ENCODE data around the gene PPP2R2B. TPM values are rescaled to one million over a fixed set of nuclear protein-coding genes. Genes with fewer than 3 reads are reported as not detected.

PPP2R2B gene
- total and polyA plus RNA-seq, 2 donors (not counting 3 experiments of a cell fraction or from before 2014, with no cell fraction given) = not detected

GRCh38 chr5:146656703-146657102 lies 221.9 kb downstream of the PPP2R2B start:
- no peak for DNase-seq (ENCODE audit: low read depth, low spot score)
- Histone ChIP-seq H3K4me1 (ENCODE audit: control insufficient read depth, extremely low read depth, insufficient read depth, low read length) (no peaks in the 10 kb centered on the region), H3K9me1 (replicated peaks; ENCODE audit: control insufficient read depth, extremely low read depth, insufficient read depth, low read length) (no peaks in the 10 kb centered on the region), H4K20me1 (replicated peaks; ENCODE audit: control insufficient read depth, extremely low read depth, insufficient read depth, low read length) (no peaks in the 10 kb centered on the region), H3K79me2 (ENCODE audit: control insufficient read depth, insufficient read depth, low read length) (no peaks in the 10 kb centered on the region), H3K9me3 (replicated peaks; ENCODE audit: control insufficient read depth, insufficient read depth, low read length) (no peaks in the 10 kb centered on the region), H3K4me3 (replicated peaks in 1 of 3; ENCODE audit: insufficient read depth in 1 of 3, low read depth in 1 of 3, low read length in 3 of 3) (no peak overlapping the region), H3K4me2 (ENCODE audit: insufficient read depth, low read length) (no peak overlapping the region), H3K27me3 (ENCODE audit: control insufficient read depth in 2 of 2, insufficient read depth in 2 of 2, low read length in 2 of 2) (no peaks in the 10 kb centered on the region), H2AFZ (ENCODE audit: low read depth, low read length) (no peak overlapping the region), H3K9ac (replicated peaks; ENCODE audit: extremely low read depth, insufficient read depth, low read length) (no peak overlapping the region), H3K36me3 (ENCODE audit: control insufficient read depth in 2 of 2, extremely low read depth in 1 of 2, insufficient read depth in 2 of 2, low read length in 2 of 2) (no peaks in the 10 kb centered on the region), H3K27ac (ENCODE audit: insufficient read depth, low read depth, low read length) (no peak overlapping the region)
- dilution Hi-C loops (cut with MboI; ENCODE audit: extremely low pct_ligation_motif_present, low sequenced_read_pairs) (no loop called here), intact Hi-C loops (cut with micrococcal nuclease) (no loop called here)
- FAIRE-seq = no peak
- ChIA-PET POLR2A (no interaction called here), CTCF (interaction anchor here (1.0 kb wide), 1 partner anchor 238 kb away, joined by 3 read pairs; no protein-coding TSS in a partner anchor)
- BruUV-seq (replicated peaks) = no TSS peak
- TF ChIP-seq FOS (IDR thresholded peaks at IDR 0.05; ENCODE audit: borderline replicate concordance, insufficient read depth, low read length) (no peak), MYC (IDR thresholded peaks at IDR 0.05; ENCODE audit: low read depth, low read length) (no peak), POLR2A (IDR thresholded peaks at IDR 0.05; ENCODE audit: low read depth, low read length) (no peak), JUN (IDR thresholded peaks at IDR 0.05; ENCODE audit: borderline replicate concordance, insufficient read depth, insufficient read length, low read depth) (no peak)

GRCh38 chr5:146653560-146653959 lies 225.0 kb downstream of the PPP2R2B start:
- Histone ChIP-seq H3K27me3 (ENCODE audit: control insufficient read depth in 2 of 2, insufficient read depth in 2 of 2, low read length in 2 of 2) (no peaks in the 10 kb centered on the region), H3K27ac (ENCODE audit: insufficient read depth, low read depth, low read length) (no peak overlapping the region), H3K9ac (replicated peaks; ENCODE audit: extremely low read depth, insufficient read depth, low read length) (no peak overlapping the region), H3K79me2 (ENCODE audit: control insufficient read depth, insufficient read depth, low read length) (no peaks in the 10 kb centered on the region), H4K20me1 (replicated peaks; ENCODE audit: control insufficient read depth, extremely low read depth, insufficient read depth, low read length) (no peaks in the 10 kb centered on the region), H3K4me3 (replicated peaks in 1 of 3; ENCODE audit: insufficient read depth in 1 of 3, low read depth in 1 of 3, low read length in 3 of 3) (no peak overlapping the region), H2AFZ (ENCODE audit: low read depth, low read length) (no peak overlapping the region), H3K9me3 (replicated peaks; ENCODE audit: control insufficient read depth, insufficient read depth, low read length) (no peaks in the 10 kb centered on the region), H3K9me1 (replicated peaks; ENCODE audit: control insufficient read depth, extremely low read depth, insufficient read depth, low read length) (no peaks in the 10 kb centered on the region), H3K36me3 (ENCODE audit: control insufficient read depth in 2 of 2, extremely low read depth in 1 of 2, insufficient read depth in 2 of 2, low read length in 2 of 2) (no peaks in the 10 kb centered on the region), H3K4me2 (ENCODE audit: insufficient read depth, low read length) (no peak overlapping the region), H3K4me1 (ENCODE audit: control insufficient read depth, extremely low read depth, insufficient read depth, low read length) (no peaks in the 10 kb centered on the region)
- no TSS peak for BruUV-seq (replicated peaks)
- no peak for FAIRE-seq
- ChIA-PET POLR2A (no interaction called here), CTCF (interaction anchor here (0.9 to 1.0 kb wide), 2 partner anchors 8 to 222 kb away, joined by 3 read pairs; no protein-coding TSS in a partner anchor)
- no peak for DNase-seq (ENCODE audit: low read depth, low spot score)
- dilution Hi-C loops (cut with MboI; ENCODE audit: extremely low pct_ligation_motif_present, low sequenced_read_pairs) = no loop called here
- no peak for TF ChIP-seq MAX (IDR thresholded peaks at IDR 0.05; ENCODE audit: insufficient read depth, insufficient read length)
- TF ChIP-seq POLR2A (IDR thresholded peaks at IDR 0.05; ENCODE audit: low read depth, low read length) = no peak
- TF ChIP-seq POLR2AphosphoS5 (IDR thresholded peaks at IDR 0.05; ENCODE audit: insufficient read depth, low read depth, low read length) = no peak
- TF ChIP-seq EZH2 (IDR thresholded peaks at IDR 0.05; ENCODE audit: borderline replicate concordance, low read depth, low read length, severe bottlenecking) = no peak
- no peak for TF ChIP-seq GATA2 (IDR thresholded peaks at IDR 0.05; ENCODE audit: insufficient read depth, insufficient read length, low read depth, low read length)
- TF ChIP-seq CTCF (IDR thresholded peaks at IDR 0.05; ENCODE audit: extremely low read depth in 1 of 2, insufficient read depth in 1 of 2, low read depth in 1 of 2, low read length in 2 of 2) = no peak
- no peak for TF ChIP-seq JUN (IDR thresholded peaks at IDR 0.05; ENCODE audit: borderline replicate concordance, insufficient read depth, insufficient read length, low read depth)
- no peak for TF ChIP-seq MYC (IDR thresholded peaks at IDR 0.05; ENCODE audit: low read depth, low read length)
- no peak for TF ChIP-seq FOS (IDR thresholded peaks at IDR 0.05; ENCODE audit: borderline replicate concordance, insufficient read depth, low read length)
- intact Hi-C loops (cut with micrococcal nuclease) = no loop called here
